RPMI7951 (cell line): ENCODE data around the gene KIAA0513. TPM values are rescaled to one million over a fixed set of nuclear protein-coding genes. Genes with fewer than 3 reads are reported as not detected.
A peak's percentile ranks its signal among the peaks of the same experiment; 100 is the strongest.

ENCODE experiments used
- DNase-seq: peaks from one replicate; pipeline ENCODE4 v3.0.0-alpha.2; 2012; ENCODE audit warnings: low read depth
- total RNA-seq: library from RNA; depleted of rRNA; stranded (reverse); fragments of >200 nt; shearing (Covaris generic); gene quantifications from 2 replicates; pipeline ENCODE4 v1.2.3, GENCODE V29; 2014

Gene KIAA0513
- total RNA-seq, 1 experiment from 2014 or later = 2.6 TPM

DNA sequence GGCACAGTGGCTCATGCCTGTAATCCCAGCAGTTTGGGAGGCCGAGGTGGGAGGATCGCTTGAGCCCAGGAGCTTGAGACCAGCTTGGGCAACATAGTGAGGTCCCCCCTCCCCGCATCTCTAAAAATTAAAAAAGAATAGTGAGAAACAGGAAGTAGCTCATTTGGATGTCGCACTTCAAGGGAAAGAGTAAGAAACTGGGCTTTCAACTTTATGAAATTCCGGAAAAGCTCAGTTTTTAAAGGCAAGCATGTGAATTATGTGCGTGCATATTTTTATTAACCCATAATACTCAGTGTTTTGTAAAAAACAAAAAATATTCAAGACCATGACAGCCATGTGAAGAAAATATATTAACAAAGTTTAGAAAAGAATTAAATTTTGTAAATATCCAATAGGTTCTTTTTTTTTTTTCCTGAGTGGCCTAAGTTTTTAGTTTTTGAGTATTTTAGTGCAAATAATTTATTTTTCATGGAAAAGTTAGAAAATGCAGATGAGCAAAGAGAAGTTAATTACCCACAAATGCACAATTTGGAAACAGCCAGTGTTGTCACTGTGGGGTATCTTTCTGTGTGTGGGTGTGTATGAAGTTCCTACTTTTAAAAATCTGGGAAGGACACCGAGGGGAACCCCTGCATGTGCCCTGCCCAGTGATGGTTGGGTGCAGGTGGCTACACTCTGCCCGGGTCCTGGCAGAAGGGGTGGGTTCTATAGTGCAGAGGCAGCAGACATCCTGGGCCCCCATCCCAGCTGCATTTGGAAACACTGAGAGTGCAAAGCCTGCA is 44.7 kb downstream of the KIAA0513 start:
- no peak for DNase-seq

DNA sequence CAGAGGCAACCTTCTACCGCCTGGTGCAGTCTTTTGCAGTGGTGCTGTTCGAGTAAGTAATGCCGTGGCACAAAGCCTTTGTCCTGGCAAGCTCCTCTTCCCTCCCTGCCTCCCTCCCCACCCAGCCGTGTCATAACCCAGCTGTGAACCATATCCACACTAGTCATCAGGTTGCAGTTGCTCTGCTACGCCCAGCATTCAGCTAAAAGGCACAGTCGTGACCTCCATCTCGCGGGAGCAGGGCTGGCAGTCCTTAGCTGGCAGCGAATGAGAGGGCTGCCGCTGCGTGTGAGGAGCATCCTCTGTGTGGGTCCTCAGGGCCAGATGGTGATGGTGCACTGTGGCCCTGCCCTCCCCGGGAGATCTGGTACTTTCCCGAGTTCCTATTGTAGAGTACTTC is 45.4 kb downstream of the KIAA0513 start:
- DNase-seq = no peak

DNA sequence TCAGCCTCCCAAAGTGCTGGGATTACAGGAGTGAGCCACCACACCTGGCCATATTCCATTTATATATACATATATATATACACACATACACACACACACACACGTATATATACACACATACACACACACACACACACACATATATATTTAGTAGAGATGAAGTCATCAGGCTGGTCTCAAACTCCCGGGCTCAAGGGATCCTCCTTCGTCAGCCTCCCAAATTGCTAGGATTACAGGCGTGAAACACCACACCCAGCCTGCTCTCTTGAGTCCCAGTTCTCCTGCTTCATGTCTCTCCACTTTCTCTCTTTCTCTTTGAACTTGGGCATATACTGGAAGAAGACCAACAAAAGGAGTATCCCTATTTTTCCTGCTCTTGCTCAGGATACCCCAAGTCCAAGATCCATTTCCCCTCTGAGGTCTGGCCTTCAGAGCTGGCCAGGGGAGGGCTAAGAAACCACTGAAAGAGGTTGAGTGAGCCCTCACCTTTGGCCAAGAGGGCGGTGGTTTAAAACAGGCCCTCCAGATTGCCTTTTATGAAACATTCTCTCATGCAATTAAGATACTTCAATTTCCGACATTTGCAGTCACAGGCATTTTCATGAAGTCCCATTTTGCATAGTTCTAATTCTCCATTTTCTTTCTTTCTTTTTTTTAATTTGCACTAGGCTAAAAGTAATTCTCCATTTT is 46.8 kb downstream of the KIAA0513 start:
- DNase-seq = no peak

- DNase-seq = no peak
Measured at GRCh38 chr16:85075236-85075924, 47.8 kb downstream of the KIAA0513 start.

GRCh38 chr16:85077039-85077438 is 49.4 kb downstream of the KIAA0513 start:
- no peak for DNase-seq

GRCh38 chr16:85077576-85078125 is 50.1 kb downstream of the KIAA0513 start:
- DNase-seq = no peak

DNA sequence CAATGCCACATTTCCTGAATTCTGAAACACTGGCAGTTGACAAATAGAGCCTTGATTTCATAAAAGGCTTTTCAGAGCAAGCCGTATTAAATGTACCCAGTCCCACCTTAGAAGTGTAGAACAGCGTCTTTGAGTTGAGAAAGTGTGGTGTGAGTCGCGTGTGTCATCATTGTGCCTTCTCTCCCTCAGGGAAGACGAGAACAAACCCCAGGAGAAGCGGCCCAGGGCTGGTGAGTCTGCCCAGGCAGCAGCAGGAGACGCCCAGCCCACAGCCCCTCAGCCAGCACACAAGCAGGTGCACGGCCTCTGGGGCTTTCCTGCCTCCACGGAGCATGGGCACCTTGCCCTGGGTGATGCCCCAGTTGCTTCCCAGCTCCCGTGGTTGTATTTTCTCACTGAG is 50.6 kb downstream of the KIAA0513 start:
- no peak for DNase-seq

- DNase-seq = no peak
Measured at GRCh38 chr16:85078952-85079351, 51.4 kb downstream of the KIAA0513 start.

DNA sequence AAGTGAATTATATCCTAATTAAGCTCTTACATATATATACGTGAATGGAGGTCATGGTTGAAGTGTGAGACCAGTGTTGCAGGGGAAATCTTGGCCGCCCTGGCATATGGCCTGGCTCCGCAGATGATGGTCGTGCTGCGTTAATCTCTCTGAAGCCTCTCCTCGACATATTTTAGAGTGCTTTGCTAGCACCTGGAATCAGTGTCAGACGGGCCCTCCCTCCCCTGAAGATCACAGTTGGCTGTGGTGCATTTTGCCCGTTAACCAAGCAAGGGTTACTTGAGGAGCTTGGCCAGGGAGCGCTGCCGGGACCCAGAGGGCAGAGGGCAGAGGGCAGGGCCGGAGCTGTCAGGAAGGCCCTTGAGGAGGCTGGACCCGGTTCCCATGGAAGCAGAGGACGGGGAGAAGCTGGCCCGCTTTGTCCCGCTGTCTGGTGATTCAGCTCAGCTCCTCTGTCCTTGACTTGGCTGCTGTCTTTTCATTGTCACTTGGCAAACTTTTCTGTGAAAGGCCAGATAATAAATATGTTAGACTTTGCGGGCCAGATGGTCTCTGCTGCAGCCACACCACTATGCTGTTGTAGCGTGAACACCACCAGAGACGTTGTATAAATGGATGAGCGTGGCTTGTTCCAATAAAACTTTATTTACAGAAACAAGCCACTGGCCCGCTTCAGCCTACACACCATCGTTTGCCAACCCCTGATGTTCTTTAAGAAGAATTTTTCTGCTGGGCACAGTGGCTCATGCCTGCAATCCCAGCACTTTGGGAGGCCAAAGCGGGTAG is 52.4 kb downstream of the KIAA0513 start:
- DNase-seq = no peak

- DNase-seq = no peak
Measured at GRCh38 chr16:85081038-85081437, 53.4 kb downstream of the KIAA0513 start.

DNA sequence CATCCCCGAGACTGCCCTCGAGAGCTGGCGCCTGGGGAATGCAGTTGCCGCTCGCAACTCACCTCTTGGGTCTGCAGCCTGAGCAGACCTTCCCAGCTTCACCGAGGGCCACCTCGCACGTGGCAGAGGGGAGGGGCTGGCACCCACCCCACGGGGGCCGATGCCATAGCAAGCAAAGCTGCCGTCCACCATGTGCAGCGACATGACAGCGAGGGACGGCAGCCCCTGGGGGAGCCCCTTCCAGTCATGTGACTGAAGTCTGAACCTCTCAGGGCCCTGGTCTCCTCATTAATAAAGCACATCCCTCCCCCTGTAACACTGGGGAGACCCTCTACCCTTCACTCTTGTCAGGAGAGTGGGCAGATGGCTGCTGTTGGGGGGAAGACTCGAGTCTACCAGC is 54.2 kb downstream of the KIAA0513 start:
- no peak for DNase-seq

DNA sequence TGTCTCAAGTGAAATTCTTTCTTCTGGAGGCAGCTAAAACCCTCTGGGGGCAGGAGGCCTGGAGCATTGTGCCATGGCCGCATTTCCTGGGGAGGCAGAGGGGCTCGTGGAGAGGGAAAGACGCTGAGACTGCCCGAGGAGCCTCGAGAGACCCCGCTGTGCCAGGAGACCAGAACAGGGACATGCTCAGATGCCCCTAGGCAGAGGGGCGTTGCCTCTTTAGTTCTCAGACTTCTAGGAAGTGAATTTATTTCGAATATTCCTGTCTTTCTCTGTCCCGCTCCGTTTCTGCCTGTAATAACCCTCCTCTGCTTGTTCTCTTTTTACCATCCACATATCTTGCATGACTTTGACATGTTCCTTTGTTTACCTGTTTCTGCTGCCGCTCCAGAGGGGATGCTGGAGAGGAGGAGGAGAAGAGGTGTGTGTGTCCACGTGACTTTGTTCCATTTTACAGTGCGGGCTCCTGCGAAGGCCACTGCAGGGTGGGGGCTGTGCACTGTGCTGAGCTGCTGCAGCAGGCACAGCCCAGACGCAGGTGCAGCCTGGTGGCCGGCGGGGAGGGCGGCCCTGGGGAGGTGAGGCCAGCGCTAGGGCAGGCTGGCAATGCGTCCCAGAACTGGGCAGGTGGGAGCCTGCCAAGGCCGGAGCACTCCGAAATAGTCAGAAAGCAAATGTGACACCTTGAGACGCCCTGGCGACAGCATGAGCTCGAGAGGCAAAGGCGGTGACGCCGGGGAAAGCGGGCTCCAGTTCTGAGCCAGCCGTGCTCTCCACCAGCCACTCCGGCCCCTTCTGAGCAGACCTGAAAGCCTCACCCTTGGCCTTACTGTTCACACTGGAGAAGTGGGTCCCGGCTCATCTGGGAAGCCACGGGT is 54.8 kb downstream of the KIAA0513 start:
- DNase-seq = no peak

GRCh38 chr16:85083051-85083639 is 55.5 kb downstream of the KIAA0513 start:
- DNase-seq = no peak

DNA sequence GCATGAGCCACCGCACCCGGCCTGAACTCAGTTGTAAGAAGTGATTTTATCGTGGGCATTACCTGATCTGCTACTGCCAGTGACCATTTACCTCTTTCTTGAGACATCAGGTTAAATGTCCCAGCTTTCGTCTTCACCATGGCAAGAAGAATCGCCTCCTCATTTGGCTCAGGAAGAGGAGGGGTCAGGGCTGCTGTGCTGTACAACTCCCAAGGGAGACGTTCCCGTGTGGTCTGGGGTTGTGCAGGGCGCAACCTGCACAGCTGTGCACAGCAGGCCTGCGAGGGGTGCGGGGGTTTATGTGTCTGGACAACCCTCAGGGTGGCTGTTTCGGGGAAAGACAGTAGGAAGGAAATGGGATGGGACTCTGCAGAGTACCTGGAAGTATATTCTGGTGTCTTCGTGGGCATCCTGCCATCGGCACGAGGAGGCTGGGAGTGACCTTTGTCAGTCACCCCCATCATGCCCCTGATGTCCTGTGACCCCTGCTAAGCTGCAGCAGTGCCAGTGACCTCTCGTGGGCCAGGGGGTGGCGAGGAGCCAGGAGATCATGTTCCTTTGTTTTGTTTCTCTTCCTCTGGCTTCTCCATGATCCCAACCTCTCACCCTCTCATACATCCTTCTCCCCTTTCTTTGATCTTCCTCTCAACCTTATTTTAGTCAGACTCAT is 57.4 kb downstream of the KIAA0513 start:
- DNase-seq = no peak

GRCh38 chr16:85085721-85086120 is 58.1 kb downstream of the KIAA0513 start:
- no peak for DNase-seq

GRCh38 chr16:85086347-85087291 is 59.0 kb downstream of the KIAA0513 start:
- peak; percentile 68 for DNase-seq

DNA sequence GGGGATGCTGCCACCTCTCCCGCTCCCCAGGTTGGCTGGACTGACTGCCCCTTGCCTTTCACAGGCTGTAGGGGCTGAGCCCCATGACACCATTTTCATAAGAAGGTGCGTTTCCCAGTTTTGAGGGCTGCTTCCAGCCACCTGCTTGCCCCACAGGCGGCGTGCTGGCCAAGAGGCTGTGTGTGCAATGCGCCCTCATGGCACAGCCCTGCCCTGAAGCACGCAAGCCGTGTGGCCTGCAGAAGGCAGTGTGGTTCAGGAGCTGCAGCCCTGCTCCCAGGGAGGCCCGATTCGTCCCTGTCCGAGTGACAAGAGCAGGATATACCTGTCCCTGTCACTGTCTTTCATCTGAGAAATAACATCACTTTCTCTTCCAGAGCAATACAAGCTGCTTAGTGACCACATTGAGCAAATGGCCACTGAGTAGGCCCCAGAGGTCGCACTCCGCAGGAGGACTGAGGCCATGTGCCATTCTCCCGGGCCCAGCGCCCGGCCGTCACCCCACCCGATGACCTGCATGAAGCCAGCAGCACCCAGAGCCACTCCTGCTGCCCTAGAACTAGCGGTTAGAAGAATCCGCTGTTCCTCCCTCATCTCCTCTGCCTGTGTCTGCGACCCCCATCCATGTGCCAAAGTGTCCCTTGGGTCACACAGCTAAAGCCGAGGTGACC is 60.4 kb downstream of the KIAA0513 start:
- no peak for DNase-seq
